Measurements from ENCODE around the gene NT5C2. TPM values are rescaled to one million over a fixed set of nuclear protein-coding genes. Genes with fewer than 3 reads are reported as not detected.

The NT5C2 gene
- total RNA-seq, 2 experiments from 2014 or later: 39.1 to 43.0 TPM

- intact Hi-C loops (cut with micrococcal nuclease): no loop called here
- H3K36me3 Mint-ChIP-seq (ENCODE audit: low read depth): peaks cover 27% of the 10 kb centered on the region
- H3K27me3 Mint-ChIP-seq: no peaks in the 10 kb centered on the region
- H3K9me3 Mint-ChIP-seq: no peaks in the 10 kb centered on the region
- ChIA-PET CTCF (interaction anchor here (1.0 to 1.4 kb wide), 2 partner anchors 15 to 190 kb away, joined by 3 to 4 read pairs; no protein-coding TSS in a partner anchor), POLR2A (no interaction called here)
- ATAC-seq (no peak), DNase-seq (no peak)
- H3K4me1 Mint-ChIP-seq (ENCODE audit: low read depth): no peaks in the 10 kb centered on the region
- H3K27ac Mint-ChIP-seq: no peak overlapping the region
- TF ChIP-seq CTCF (IDR thresholded peaks at IDR 0.05): no peak
- H3K4me3 Mint-ChIP-seq: no peak overlapping the region
Measured at GRCh38 chr10:103090911-103091310, 102.2 kb downstream of the NT5C2 start.

GRCh38 chr10:103089493-103089892 is 103.6 kb downstream of the NT5C2 start:
- no peaks in the 10 kb centered on the region for H3K9me3 Mint-ChIP-seq
- no peak for ATAC-seq
- no peak overlapping the region for H3K27ac Mint-ChIP-seq
- TF ChIP-seq CTCF (IDR thresholded peaks at IDR 0.05): no peak
- CTCF ChIA-PET: no interaction called here
- intact Hi-C loops (cut with micrococcal nuclease): no loop called here
- H3K36me3 Mint-ChIP-seq (ENCODE audit: low read depth): peaks cover 29% of the 10 kb centered on the region
- no peaks in the 10 kb centered on the region for H3K4me1 Mint-ChIP-seq (ENCODE audit: low read depth)
- H3K4me3 Mint-ChIP-seq: no peak overlapping the region
- H3K27me3 Mint-ChIP-seq: no peaks in the 10 kb centered on the region
- no peak for DNase-seq
- POLR2A ChIA-PET: no interaction called here

GRCh38 chr10:103086799-103087198 is 106.3 kb downstream of the NT5C2 start:
- H3K9me3 Mint-ChIP-seq: no peaks in the 10 kb centered on the region
- POLR2A ChIA-PET: no interaction called here
- H3K4me3 Mint-ChIP-seq: no peak overlapping the region
- H3K36me3 Mint-ChIP-seq (ENCODE audit: low read depth): peaks cover 22% of the 10 kb centered on the region
- no peak for ATAC-seq
- no peak overlapping the region for H3K27ac Mint-ChIP-seq
- no peaks in the 10 kb centered on the region for H3K4me1 Mint-ChIP-seq (ENCODE audit: low read depth)
- no peak for TF ChIP-seq CTCF (IDR thresholded peaks at IDR 0.05)
- CTCF ChIA-PET: interaction anchor here (1.3 to 1.6 kb wide), 2 partner anchors 15 to 158 kb away, joined by 4 to 8 read pairs; no protein-coding TSS in a partner anchor
- intact Hi-C loops (cut with micrococcal nuclease): no loop called here
- DNase-seq: no peak
- no peaks in the 10 kb centered on the region for H3K27me3 Mint-ChIP-seq

- CTCF ChIA-PET: interaction anchor here (0.6 to 1.6 kb wide), 4 partner anchors 15 to 168 kb away, joined by 3 to 8 read pairs (median 4); partner anchors contain the start of gene CNNM2
- H3K36me3 Mint-ChIP-seq (ENCODE audit: low read depth): peaks cover 22% of the 10 kb centered on the region
- H3K9me3 Mint-ChIP-seq: no peaks in the 10 kb centered on the region
- POLR2A ChIA-PET: no interaction called here
- H3K4me3 Mint-ChIP-seq: no peak overlapping the region
- ATAC-seq (no peak), DNase-seq (no peak)
- H3K27ac Mint-ChIP-seq: no peak overlapping the region
- no peaks in the 10 kb centered on the region for H3K27me3 Mint-ChIP-seq
- H3K4me1 Mint-ChIP-seq (ENCODE audit: low read depth): no peaks in the 10 kb centered on the region
- TF ChIP-seq CTCF (IDR thresholded peaks at IDR 0.05): no peak
- intact Hi-C loops (cut with micrococcal nuclease): no loop called here
Measured at GRCh38 chr10:103086261-103086660, 106.8 kb downstream of the NT5C2 start.

GRCh38 chr10:103083977-103084320 is 109.1 kb downstream of the NT5C2 start:
- POLR2A ChIA-PET: no interaction called here
- Mint-ChIP-seq H3K27ac (no peak overlapping the region), H3K27me3 (no peaks in the 10 kb centered on the region), H3K4me3 (no peak overlapping the region), H3K36me3 (ENCODE audit: low read depth) (peaks cover 10% of the 10 kb centered on the region), H3K9me3 (no peaks in the 10 kb centered on the region), H3K4me1 (ENCODE audit: low read depth) (no peaks in the 10 kb centered on the region)
- intact Hi-C loops (cut with micrococcal nuclease): no loop called here
- DNase-seq (no peak), ATAC-seq (no peak)
- TF ChIP-seq CTCF (IDR thresholded peaks at IDR 0.05): no peak
- CTCF ChIA-PET: no interaction called here
